Occipital lobe (tissue), 2 donors: ENCODE measurements around the gene WDFY2. TPM values are rescaled to one million over a fixed set of nuclear protein-coding genes. Genes with fewer than 3 reads are reported as not detected.
"Not testable (repeated sequence)": the region's sequence is repeated elsewhere in the genome, so short reads cannot be mapped to it uniquely, and the experiment has no call there.

Source experiments
- DNase-seq: peaks from one replicate; lab custom pipeline; 2025; lab: John Stamatoyannopoulos, UW
- total RNA-seq: library from RNA; depleted of rRNA; stranded (reverse); fragments of >200 nt; gene quantifications from one replicate; pipeline ENCODE4 v1.2.3, GENCODE V29; 2014

Gene WDFY2
- total RNA-seq, 1 donor from 2014 or later = 8.4 TPM

GRCh38 chr13:51630288-51630615, 46.0 kb downstream of the WDFY2 start:
- DNase-seq = no peak

GRCh38 chr13:51632591-51633362, 48.5 kb downstream of the WDFY2 start:
- peak; percentile 66 for DNase-seq

DNA sequence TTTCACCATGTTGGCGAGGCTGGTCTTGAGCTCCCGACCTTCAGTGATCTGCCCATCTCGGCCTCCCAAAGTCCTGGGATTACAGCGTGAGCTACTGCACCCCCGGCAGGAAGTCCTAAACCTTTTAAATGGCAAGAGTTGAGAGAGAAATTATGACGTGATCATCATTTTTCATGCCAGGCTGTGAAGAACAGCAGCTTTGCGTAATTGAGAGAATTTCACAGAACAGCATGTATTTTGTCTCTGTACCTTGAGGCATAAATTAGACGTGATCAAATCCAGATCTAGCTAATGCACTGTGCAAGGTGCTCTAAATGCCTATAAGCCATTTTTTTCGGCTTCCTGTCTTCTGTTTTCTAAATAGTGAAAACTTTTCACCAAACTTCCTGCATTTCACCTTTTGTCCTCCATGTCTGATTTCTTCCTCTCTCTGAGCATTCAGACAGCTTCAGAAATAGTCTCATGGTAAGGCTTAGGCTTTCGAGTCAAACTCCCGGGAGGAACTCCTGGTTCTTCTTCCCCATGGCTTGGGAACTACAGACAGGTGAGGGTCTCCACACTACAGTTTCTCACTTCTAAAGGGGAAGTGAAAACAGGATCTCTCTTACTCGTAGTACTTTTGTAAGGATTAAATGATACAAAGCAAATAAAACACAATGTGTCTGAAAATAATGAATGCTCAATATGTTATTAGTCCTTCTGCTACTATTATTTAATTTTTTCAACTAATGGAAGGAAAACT, 51.0 kb downstream of the WDFY2 start:
- DNase-seq = no peak

GRCh38 chr13:51636349-51636890, 52.2 kb downstream of the WDFY2 start:
- DNase-seq = no peak

- DNase-seq = no peak
Observed at GRCh38 chr13:51637852-51638215, 53.6 kb downstream of the WDFY2 start.

- no peak for DNase-seq
Observed at GRCh38 chr13:51638216-51638871, 54.1 kb downstream of the WDFY2 start.

- no peak for DNase-seq
Observed at GRCh38 chr13:51639171-51639570, 54.9 kb downstream of the WDFY2 start.

DNA sequence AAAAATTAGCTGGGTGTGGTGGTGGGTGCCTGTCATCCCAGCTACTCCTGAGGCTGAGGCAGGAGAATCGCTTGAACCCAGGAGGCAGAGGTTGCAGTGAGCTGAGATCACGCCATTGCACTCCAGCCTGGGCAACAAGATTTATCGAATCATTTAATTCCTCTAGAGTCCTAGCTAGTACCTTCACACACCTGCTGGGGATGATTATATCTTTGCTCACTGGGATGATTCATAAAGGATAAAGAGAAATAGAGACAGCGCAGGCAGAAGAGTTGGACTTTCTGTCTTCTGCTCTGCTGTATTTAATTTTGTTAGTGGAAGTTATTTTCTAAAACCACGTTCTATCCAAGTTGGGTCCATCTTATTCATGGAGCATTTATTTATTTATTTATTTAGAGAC, 56.4 kb downstream of the WDFY2 start:
- DNase-seq = not testable (repeated sequence)

GRCh38 chr13:51643105-51643881, 59.0 kb downstream of the WDFY2 start:
- DNase-seq = no peak

GRCh38 chr13:51643882-51644281, 59.6 kb downstream of the WDFY2 start:
- no peak for DNase-seq

- no peak for DNase-seq
Observed at GRCh38 chr13:51644654-51645053, 60.4 kb downstream of the WDFY2 start.

- DNase-seq = no peak
Observed at GRCh38 chr13:51645154-51645650, 60.9 kb downstream of the WDFY2 start.

- DNase-seq = no peak
Observed at GRCh38 chr13:51645761-51646670, 61.8 kb downstream of the WDFY2 start.

- DNase-seq = no peak
Observed at GRCh38 chr13:51647067-51647466, 62.8 kb downstream of the WDFY2 start.

- DNase-seq = not testable (repeated sequence)
Observed at GRCh38 chr13:51652193-51652592, 67.9 kb downstream of the WDFY2 start.

DNA sequence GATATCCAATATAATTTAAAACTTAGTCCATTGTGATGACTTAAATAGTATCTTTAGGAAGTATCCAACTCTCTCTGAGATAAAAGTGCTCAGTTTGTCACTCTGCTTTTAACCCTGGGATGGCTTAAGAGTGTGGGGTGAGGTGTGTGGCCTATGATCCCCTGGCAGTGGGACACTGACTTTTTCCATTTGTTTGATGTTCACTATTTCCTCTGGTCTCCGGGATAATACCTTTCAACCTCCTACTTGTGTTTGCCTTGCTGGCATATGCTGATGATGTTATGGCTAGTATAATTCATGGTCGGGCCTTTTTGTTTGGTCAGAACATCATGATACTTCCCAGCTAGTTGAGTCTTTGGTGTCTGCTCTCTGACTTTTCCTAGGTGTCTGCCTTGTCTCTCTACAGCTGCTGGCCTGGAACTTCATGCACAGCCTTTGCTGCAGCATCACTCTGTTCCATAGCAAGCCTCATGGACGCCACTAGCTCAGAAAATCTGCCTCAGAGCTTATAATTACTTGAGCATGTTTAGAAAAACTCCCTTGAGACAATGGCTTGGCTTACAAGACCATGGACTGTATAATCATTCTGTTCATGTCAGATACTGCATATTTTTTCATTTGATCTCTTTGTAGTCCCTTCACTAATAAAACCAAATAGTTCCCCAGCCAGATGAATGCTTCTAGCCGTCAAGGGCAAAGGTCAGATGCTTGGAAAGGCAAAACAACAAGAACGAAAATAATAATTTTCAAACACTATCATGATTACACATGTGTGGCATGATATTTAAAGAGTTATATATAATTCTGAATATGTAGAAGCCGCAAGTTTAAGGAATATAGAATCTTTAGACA, 75.2 kb downstream of the WDFY2 start:
- no peak for DNase-seq

- DNase-seq = no peak
Observed at GRCh38 chr13:51660813-51661212, 76.6 kb downstream of the WDFY2 start.

- DNase-seq = no peak
Observed at GRCh38 chr13:51663973-51664957, 80.0 kb downstream of the WDFY2 start.
